Skeletal muscle satellite cell (primary cell): Measurements from ENCODE around the gene C20orf202.
"Not testable (repeated sequence)": the region's sequence is repeated elsewhere in the genome, so short reads cannot be mapped to it uniquely, and the experiment has no call there.

Source experiments
- H3K27me3 ChIP-seq: 2 replicates; pipeline ENCODE4 v1.7.0; 2013; ENCODE audit warnings: low read length; ENCODE audit not compliant: control insufficient read depth, insufficient read depth
- H3K36me3 ChIP-seq: 2 replicates; pipeline ENCODE4 v1.7.0; 2013; ENCODE audit warnings: mild to moderate bottlenecking, control low read depth, low read length; ENCODE audit not compliant: insufficient read depth
- H3K4me1 ChIP-seq: 2 replicates; pipeline ENCODE4 v1.7.0; 2013; ENCODE audit warnings: low read length; ENCODE audit not compliant: control insufficient read depth, insufficient read depth
- H3K4me2 ChIP-seq: 2 replicates; pipeline ENCODE4 v1.7.0; 2013; ENCODE audit warnings: mild to moderate bottlenecking, low read length
- H3K4me3 ChIP-seq: 2 replicates; pipeline ENCODE4 v1.7.0; 2013; ENCODE audit warnings: low read length
- H3K9ac ChIP-seq: 2 replicates; pipeline ENCODE4 v1.7.0; 2013; ENCODE audit warnings: mild to moderate bottlenecking, low read depth, low read length, moderate library complexity
- H3K9me3 ChIP-seq: replicated peaks from 2 replicates; pipeline ENCODE4 v1.7.0; 2013; ENCODE audit warnings: mild to moderate bottlenecking, control low read depth, low read length

Gene C20orf202

GRCh38 chr20:1210501-1210900, 7.2 kb downstream of the C20orf202 start:
- peaks cover 76% of the 10 kb centered on the region for H3K27me3 ChIP-seq
- H3K9me3 ChIP-seq: no peaks in the 10 kb centered on the region
- no peaks in the 10 kb centered on the region for H3K4me1 ChIP-seq
- H3K36me3 ChIP-seq: no peaks in the 10 kb centered on the region
- H3K4me3 ChIP-seq: no peak overlapping the region
- no peak overlapping the region for H3K9ac ChIP-seq
- no peak overlapping the region for H3K4me2 ChIP-seq

GRCh38 chr20:1212023-1212422, 8.8 kb downstream of the C20orf202 start:
- H3K27me3 ChIP-seq: peaks cover 74% of the 10 kb centered on the region
- no peak overlapping the region for H3K4me3 ChIP-seq
- no peak overlapping the region for H3K9ac ChIP-seq
- no peaks in the 10 kb centered on the region for H3K9me3 ChIP-seq
- H3K4me1 ChIP-seq: no peaks in the 10 kb centered on the region
- H3K36me3 ChIP-seq: no peaks in the 10 kb centered on the region
- no peak overlapping the region for H3K4me2 ChIP-seq

DNA sequence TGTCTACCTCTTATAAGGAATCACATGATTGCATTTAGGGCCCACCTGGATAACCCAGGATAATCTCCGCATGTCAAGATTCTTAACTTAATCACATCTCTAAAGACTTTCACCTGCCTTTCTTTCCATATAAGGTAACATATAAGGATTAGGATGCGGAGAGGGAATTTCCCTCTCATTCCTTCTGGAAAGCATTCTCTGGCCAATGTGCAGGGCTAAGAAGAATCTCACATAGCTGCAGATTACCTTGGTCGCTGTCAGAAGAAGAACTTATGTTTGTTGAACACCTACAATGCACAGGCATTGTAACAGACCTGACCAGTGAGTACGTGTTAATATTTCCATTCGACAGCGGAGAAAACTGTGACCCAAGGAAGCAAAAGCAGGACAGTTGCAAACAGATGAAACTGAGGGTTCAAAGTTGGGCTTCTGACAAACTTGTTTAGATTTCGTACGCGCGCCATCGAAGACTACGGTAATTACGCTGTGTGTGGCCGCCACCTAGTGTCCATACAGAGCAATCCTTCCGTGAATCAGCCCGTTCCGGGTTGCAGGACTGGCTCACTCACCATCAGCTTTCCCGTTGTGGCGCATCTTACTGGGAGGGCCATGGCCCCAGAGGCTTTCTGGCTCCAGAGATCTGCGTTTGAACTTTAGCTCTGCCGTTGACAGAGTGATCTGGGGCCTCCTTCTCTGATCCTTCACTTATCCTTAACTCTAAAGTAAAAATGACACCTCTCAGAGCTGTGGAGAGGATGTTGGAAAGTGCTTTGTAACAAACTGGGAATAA, 9.5 kb downstream of the C20orf202 start:
- Histone ChIP-seq H3K4me3 (no peak overlapping the region), H3K27me3 (peaks cover 68% of the 10 kb centered on the region), H3K4me1 (no peaks in the 10 kb centered on the region), H3K36me3 (no peaks in the 10 kb centered on the region), H3K9me3 (no peaks in the 10 kb centered on the region), H3K4me2 (peak overlapping the region; percentile 42), H3K9ac (no peak overlapping the region)

- Histone ChIP-seq H3K4me2 (no peak overlapping the region), H3K9ac (no peak overlapping the region), H3K9me3 (no peaks in the 10 kb centered on the region), H3K36me3 (no peaks in the 10 kb centered on the region), H3K4me3 (no peak overlapping the region), H3K27me3 (peaks cover 48% of the 10 kb centered on the region), H3K4me1 (no peaks in the 10 kb centered on the region)
Measured at GRCh38 chr20:1214838-1215261, 11.6 kb downstream of the C20orf202 start.

DNA sequence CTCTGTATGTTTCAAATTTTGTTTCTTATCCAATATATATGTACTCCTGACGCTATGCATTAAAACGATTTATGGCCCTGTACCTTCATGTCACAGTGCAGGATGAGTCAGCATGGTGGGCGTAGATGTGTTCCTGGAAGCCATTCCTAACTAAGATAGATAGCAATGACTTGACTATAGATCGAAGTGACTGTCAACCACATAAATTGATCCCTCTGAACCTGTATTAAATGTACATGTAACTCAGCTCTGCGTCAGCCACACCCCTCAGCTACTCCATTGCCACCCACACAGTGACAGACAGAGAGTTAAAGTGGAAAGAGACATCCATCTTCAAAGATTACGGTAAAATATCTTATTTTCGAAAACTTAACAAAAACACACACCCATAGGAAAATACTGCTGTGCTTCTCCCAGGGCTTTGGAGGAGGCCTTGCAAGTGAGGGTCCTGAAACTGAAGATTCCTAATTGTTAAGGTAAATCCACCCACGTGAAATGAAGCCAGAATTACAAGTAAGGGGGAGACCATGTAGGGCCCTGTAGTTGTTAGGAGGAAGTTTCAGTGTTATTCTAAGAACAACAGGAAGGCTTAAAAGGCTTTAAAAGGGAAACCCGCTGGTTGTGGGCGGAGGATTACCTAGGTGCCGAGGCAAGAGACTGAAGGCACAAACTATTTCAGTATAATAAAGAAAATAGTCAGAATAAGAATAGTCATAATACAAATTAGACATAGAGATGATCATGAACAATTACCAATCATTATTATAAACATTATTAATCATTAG, 12.3 kb downstream of the C20orf202 start:
- Histone ChIP-seq H3K4me1 (no peaks in the 10 kb centered on the region), H3K4me3 (no peak overlapping the region), H3K9me3 (no peaks in the 10 kb centered on the region), H3K36me3 (no peaks in the 10 kb centered on the region), H3K27me3 (peaks cover 42% of the 10 kb centered on the region), H3K4me2 (no peak overlapping the region), H3K9ac (no peak overlapping the region)

GRCh38 chr20:1216527-1217427, 13.5 kb downstream of the C20orf202 start:
- not testable (repeated sequence) for H3K4me3 ChIP-seq, H3K4me2 ChIP-seq, H3K9me3 ChIP-seq, H3K36me3 ChIP-seq, H3K9ac ChIP-seq, H3K4me1 ChIP-seq
- H3K27me3 ChIP-seq: peaks cover 37% of the 10 kb centered on the region

DNA sequence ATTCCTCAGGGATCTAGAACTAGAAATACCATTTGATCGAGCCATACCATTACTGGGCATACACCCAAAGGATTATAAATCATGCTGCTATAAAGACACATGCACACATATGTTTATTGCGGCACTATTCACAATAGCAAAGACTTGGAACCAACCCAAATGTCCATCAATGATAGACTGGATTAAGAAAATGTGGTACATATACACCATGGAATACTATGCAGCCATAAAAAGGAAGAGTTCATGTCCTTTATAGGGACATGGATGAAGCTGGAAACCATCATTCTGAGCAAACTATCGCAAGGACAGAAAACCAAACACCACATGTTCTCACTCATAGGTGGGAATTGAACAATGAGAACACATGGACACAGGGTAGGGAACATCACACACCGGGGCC, 19.5 kb downstream of the C20orf202 start:
- not testable (repeated sequence) for H3K4me3 ChIP-seq, H3K9ac ChIP-seq, H3K4me2 ChIP-seq, H3K4me1 ChIP-seq, H3K9me3 ChIP-seq, H3K27me3 ChIP-seq, H3K36me3 ChIP-seq

GRCh38 chr20:1224205-1224890, 21.1 kb downstream of the C20orf202 start:
- Histone ChIP-seq H3K9me3 (no peaks in the 10 kb centered on the region), H3K4me3 (no peak overlapping the region), H3K36me3 (no peaks in the 10 kb centered on the region), H3K27me3 (peaks cover 22% of the 10 kb centered on the region), H3K9ac (no peak overlapping the region), H3K4me2 (no peak overlapping the region), H3K4me1 (peaks cover 8% of the 10 kb centered on the region)

GRCh38 chr20:1225263-1225782, 22.1 kb downstream of the C20orf202 start:
- H3K27me3 ChIP-seq: peaks cover 32% of the 10 kb centered on the region
- H3K9ac ChIP-seq: no peak overlapping the region
- H3K9me3 ChIP-seq: no peaks in the 10 kb centered on the region
- H3K36me3 ChIP-seq: no peaks in the 10 kb centered on the region
- H3K4me3 ChIP-seq: peak overlapping the region; percentile 66
- H3K4me2 ChIP-seq: peak overlapping the region; percentile 82
- peaks cover 8% of the 10 kb centered on the region for H3K4me1 ChIP-seq

DNA sequence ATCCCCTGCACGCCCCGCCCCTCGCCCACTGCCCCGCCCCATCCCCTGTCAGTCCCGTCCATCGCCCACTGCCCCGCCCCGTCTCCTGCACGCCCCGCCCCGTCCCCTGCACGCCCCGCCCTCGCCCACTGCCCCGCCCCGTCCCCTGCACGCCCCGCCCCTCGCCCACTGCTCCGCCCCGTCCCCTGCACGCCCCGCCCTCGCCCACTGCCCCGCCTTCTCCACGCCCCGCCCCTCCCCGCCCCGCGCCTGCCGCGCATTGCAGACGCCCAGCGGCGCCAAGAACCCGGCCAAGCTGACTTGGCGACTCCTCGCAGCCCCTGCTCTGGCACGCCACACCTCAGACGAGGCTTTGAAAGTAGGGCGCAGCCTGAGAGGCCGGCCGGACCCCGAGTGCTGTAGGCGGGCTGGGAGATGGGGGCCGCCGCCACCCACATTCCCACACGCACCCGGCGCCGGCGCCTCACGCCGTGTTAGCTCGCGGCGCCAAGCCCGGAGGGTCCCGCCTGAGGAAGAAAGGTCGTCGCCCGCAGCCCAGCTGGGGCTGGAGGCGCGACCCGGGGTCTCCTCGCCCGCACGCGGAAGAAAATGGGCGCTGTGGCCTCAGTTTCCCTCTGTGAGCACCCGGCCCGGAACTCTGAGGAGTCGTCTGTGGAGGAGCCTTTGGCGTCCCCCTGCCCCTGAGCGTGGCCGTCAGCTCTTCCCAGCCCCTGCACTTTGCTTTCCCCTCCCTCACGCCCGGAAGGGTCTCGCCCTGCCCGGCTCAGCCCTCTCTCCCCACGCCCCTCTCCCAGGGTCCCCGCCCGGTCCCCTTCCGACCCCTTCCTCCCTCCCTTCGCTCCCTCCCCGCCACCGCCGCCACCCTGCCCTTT, 22.8 kb downstream of the C20orf202 start, which contains the start of gene RAD21L1:
TSS of gene RAD21L1 (plus strand) at position 262 of the 872 bp plus-strand sequence. CDS start 2,410 bp downstream, outside the sequence.
- Histone ChIP-seq H3K27me3 (peaks cover 37% of the 10 kb centered on the region), H3K9ac (peak within 1 kb of the TSS; percentile 76), H3K4me2 (peak within 1 kb of the TSS; percentile 99), H3K36me3 (no peaks in the 10 kb centered on the region), H3K4me1 (peaks cover 8% of the 10 kb centered on the region), H3K9me3 (no peaks in the 10 kb centered on the region), H3K4me3 (peak within 1 kb of the TSS; percentile 81)
